NCI-H82 treated with DMSO at 0.1 percent for 48 hours (cell line): ENCODE results near the gene EARS2.
"Not testable (repeated sequence)": the region's sequence is repeated elsewhere in the genome, so short reads cannot be mapped to it uniquely, and the experiment has no call there.

Experiments
- DNase-seq: peaks from one replicate; lab custom pipeline; 2025; ENCODE audit not compliant: unreplicated experiment; lab: John Stamatoyannopoulos, UW

Gene EARS2

GRCh38 chr16:23570992-23571632, 14.0 kb upstream of the EARS2 start:
- no peak for DNase-seq

GRCh38 chr16:23567602-23568001, 10.5 kb upstream of the EARS2 start:
- DNase-seq, result no peak

GRCh38 chr16:23566724-23567123, 9.6 kb upstream of the EARS2 start:
- DNase-seq, result no peak

- no peak for DNase-seq
These were observed 7.6 kb upstream of the EARS2 start for GRCh38 chr16:23564575-23565363.

GRCh38 chr16:23563186-23563585, 6.0 kb upstream of the EARS2 start:
- DNase-seq, result no peak

- DNase-seq, result no peak
These were observed 5.4 kb upstream of the EARS2 start for GRCh38 chr16:23562505-23562904.

- no peak for DNase-seq
These were observed 4.4 kb upstream of the EARS2 start for GRCh38 chr16:23561586-23561985.

- no peak for DNase-seq
These were observed 891 bp upstream of the EARS2 start for GRCh38 chr16:23557779-23558702.

GRCh38 chr16:23554536-23554935, 2.6 kb downstream of the EARS2 start:
- DNase-seq, result no peak

GRCh38 chr16:23552161-23552560, 5.0 kb downstream of the EARS2 start:
- DNase-seq, result no peak

GRCh38 chr16:23549938-23550337, 7.2 kb downstream of the EARS2 start:
- DNase-seq, result no peak

GRCh38 chr16:23544436-23544835, 12.7 kb downstream of the EARS2 start:
- no peak for DNase-seq

GRCh38 chr16:23540817-23541178, 16.4 kb downstream of the EARS2 start:
- not testable (repeated sequence) for DNase-seq

- DNase-seq, result no peak
These were observed 16.9 kb downstream of the EARS2 start for GRCh38 chr16:23539984-23540816.

- DNase-seq, result no peak
These were observed 18.3 kb downstream of the EARS2 start for GRCh38 chr16:23538919-23539278.

- no peak for DNase-seq
These were observed 19.8 kb downstream of the EARS2 start for GRCh38 chr16:23537390-23537789.

GRCh38 chr16:23535901-23536300, 21.2 kb downstream of the EARS2 start:
- no peak for DNase-seq

- no peak for DNase-seq
These were observed 22.0 kb downstream of the EARS2 start for GRCh38 chr16:23534868-23535860.

- no peak for DNase-seq
These were observed 24.7 kb downstream of the EARS2 start for GRCh38 chr16:23532448-23532847.

GRCh38 chr16:23530062-23530461, 27.1 kb downstream of the EARS2 start:
- DNase-seq, result no peak
